ENCODE measurements around the gene GATB.
"Not testable (repeated sequence)": the region's sequence is repeated elsewhere in the genome, so short reads cannot be mapped to it uniquely, and the experiment has no call there.

The GATB gene

GRCh38 chr4:151736852-151737251 lies 24.0 kb downstream of the GATB start:
- not testable (repeated sequence) for H3K9me3 ChIP-seq (ENCODE audit: control insufficient read depth in 2 of 2, low read length in 2 of 2); H3K9ac ChIP-seq (ENCODE audit: low read depth in 1 of 2, low read length in 2 of 2); H3K27ac ChIP-seq (ENCODE audit: low read depth in 2 of 2, low read length in 2 of 2); H3K4me1 ChIP-seq (ENCODE audit: control insufficient read depth in 2 of 2, insufficient read depth in 2 of 2, low read length in 2 of 2); H3K27me3 ChIP-seq (ENCODE audit: control insufficient read depth in 2 of 2, insufficient read depth in 2 of 2, low read length in 2 of 2); H3K36me3 ChIP-seq (ENCODE audit: control insufficient read depth in 2 of 2, insufficient read depth in 2 of 2, low read length in 2 of 2); H3K4me3 ChIP-seq (ENCODE audit: low read length in 2 of 2)

GRCh38 chr4:151736361-151736760 lies 24.4 kb downstream of the GATB start:
- H3K27me3 ChIP-seq (ENCODE audit: control insufficient read depth in 2 of 2, insufficient read depth in 2 of 2, low read length in 2 of 2), result no peaks in the 10 kb centered on the region
- no peaks in the 10 kb centered on the region for H3K36me3 ChIP-seq (ENCODE audit: control insufficient read depth in 2 of 2, insufficient read depth in 2 of 2, low read length in 2 of 2)

GRCh38 chr4:151731670-151732069 lies 29.1 kb downstream of the GATB start:
- H3K9me3 ChIP-seq (ENCODE audit: control insufficient read depth in 2 of 2, low read length in 2 of 2); H3K4me3 ChIP-seq (ENCODE audit: low read length in 2 of 2); H3K9ac ChIP-seq (ENCODE audit: low read depth in 1 of 2, low read length in 2 of 2); H3K4me1 ChIP-seq (ENCODE audit: control insufficient read depth in 2 of 2, insufficient read depth in 2 of 2, low read length in 2 of 2); H3K27ac ChIP-seq (ENCODE audit: low read depth in 2 of 2, low read length in 2 of 2); H3K27me3 ChIP-seq (ENCODE audit: control insufficient read depth in 2 of 2, insufficient read depth in 2 of 2, low read length in 2 of 2); H3K36me3 ChIP-seq (ENCODE audit: control insufficient read depth in 2 of 2, insufficient read depth in 2 of 2, low read length in 2 of 2): not testable (repeated sequence)

More at GRCh38 chr4:151736361-151736760, 24.4 kb downstream of the GATB start:
- H3K4me3 ChIP-seq (ENCODE audit: low read length in 2 of 2), result no peak overlapping the region
- H3K9ac ChIP-seq (ENCODE audit: low read depth in 1 of 2, low read length in 2 of 2), result no peak overlapping the region
- H3K4me1 ChIP-seq (ENCODE audit: control insufficient read depth in 2 of 2, insufficient read depth in 2 of 2, low read length in 2 of 2), result no peaks in the 10 kb centered on the region
- no peak overlapping the region for H3K27ac ChIP-seq (ENCODE audit: low read depth in 2 of 2, low read length in 2 of 2)
- H3K9me3 ChIP-seq (ENCODE audit: control insufficient read depth in 2 of 2, low read length in 2 of 2), result peaks cover 0 to 5% of the 10 kb centered on the region in 2 donors

GRCh38 chr4:151729731-151730559 lies 30.9 kb downstream of the GATB start:
- no peaks in the 10 kb centered on the region for H3K27me3 ChIP-seq (ENCODE audit: control insufficient read depth in 2 of 2, insufficient read depth in 2 of 2, low read length in 2 of 2)
- H3K36me3 ChIP-seq (ENCODE audit: control insufficient read depth in 2 of 2, insufficient read depth in 2 of 2, low read length in 2 of 2), result no peaks in the 10 kb centered on the region
- H3K9ac ChIP-seq (ENCODE audit: low read depth in 1 of 2, low read length in 2 of 2), result no peak overlapping the region
- H3K4me3 ChIP-seq (ENCODE audit: low read length in 2 of 2), result peak overlapping the region in 1 of 2 donors; percentile 7
- peaks cover 0 to 4% of the 10 kb centered on the region in 2 donors for H3K4me1 ChIP-seq (ENCODE audit: control insufficient read depth in 2 of 2, insufficient read depth in 2 of 2, low read length in 2 of 2)
- H3K9me3 ChIP-seq (ENCODE audit: control insufficient read depth in 2 of 2, low read length in 2 of 2), result no peaks in the 10 kb centered on the region
- H3K27ac ChIP-seq (ENCODE audit: low read depth in 2 of 2, low read length in 2 of 2), result no peak overlapping the region

- H3K36me3 ChIP-seq (ENCODE audit: control insufficient read depth in 2 of 2, insufficient read depth in 2 of 2, low read length in 2 of 2), result no peaks in the 10 kb centered on the region
- no peaks in the 10 kb centered on the region for H3K9me3 ChIP-seq (ENCODE audit: control insufficient read depth in 2 of 2, low read length in 2 of 2)
- H3K4me1 ChIP-seq (ENCODE audit: control insufficient read depth in 2 of 2, insufficient read depth in 2 of 2, low read length in 2 of 2), result peaks cover 0 to 4% of the 10 kb centered on the region in 2 donors
- H3K4me3 ChIP-seq (ENCODE audit: low read length in 2 of 2), result no peak overlapping the region
- H3K9ac ChIP-seq (ENCODE audit: low read depth in 1 of 2, low read length in 2 of 2), result no peak overlapping the region
- H3K27me3 ChIP-seq (ENCODE audit: control insufficient read depth in 2 of 2, insufficient read depth in 2 of 2, low read length in 2 of 2), result no peaks in the 10 kb centered on the region
- H3K27ac ChIP-seq (ENCODE audit: low read depth in 2 of 2, low read length in 2 of 2), result no peak overlapping the region
Observed at GRCh38 chr4:151728679-151729078, 32.1 kb downstream of the GATB start.

- H3K36me3 ChIP-seq (ENCODE audit: control insufficient read depth in 2 of 2, insufficient read depth in 2 of 2, low read length in 2 of 2), result no peaks in the 10 kb centered on the region
- H3K4me1 ChIP-seq (ENCODE audit: control insufficient read depth in 2 of 2, insufficient read depth in 2 of 2, low read length in 2 of 2), result peaks cover 0 to 4% of the 10 kb centered on the region in 2 donors
- H3K9ac ChIP-seq (ENCODE audit: low read depth in 1 of 2, low read length in 2 of 2), result no peak overlapping the region
- no peaks in the 10 kb centered on the region for H3K9me3 ChIP-seq (ENCODE audit: control insufficient read depth in 2 of 2, low read length in 2 of 2)
- H3K27me3 ChIP-seq (ENCODE audit: control insufficient read depth in 2 of 2, insufficient read depth in 2 of 2, low read length in 2 of 2), result no peaks in the 10 kb centered on the region
- no peak overlapping the region for H3K4me3 ChIP-seq (ENCODE audit: low read length in 2 of 2)
- no peak overlapping the region for H3K27ac ChIP-seq (ENCODE audit: low read depth in 2 of 2, low read length in 2 of 2)
Observed at GRCh38 chr4:151728006-151728405, 32.8 kb downstream of the GATB start.

- Histone ChIP-seq H3K27me3 (ENCODE audit: control insufficient read depth in 2 of 2, insufficient read depth in 2 of 2, low read length in 2 of 2) (no peaks in the 10 kb centered on the region), H3K4me1 (ENCODE audit: control insufficient read depth in 2 of 2, insufficient read depth in 2 of 2, low read length in 2 of 2) (peaks cover 0 to 4% of the 10 kb centered on the region in 2 donors), H3K9me3 (ENCODE audit: control insufficient read depth in 2 of 2, low read length in 2 of 2) (no peaks in the 10 kb centered on the region), H3K27ac (ENCODE audit: low read depth in 2 of 2, low read length in 2 of 2) (no peak overlapping the region), H3K9ac (ENCODE audit: low read depth in 1 of 2, low read length in 2 of 2) (no peak overlapping the region), H3K4me3 (ENCODE audit: low read length in 2 of 2) (no peak overlapping the region), H3K36me3 (ENCODE audit: control insufficient read depth in 2 of 2, insufficient read depth in 2 of 2, low read length in 2 of 2) (no peaks in the 10 kb centered on the region)
Observed at GRCh38 chr4:151727365-151727764, 33.4 kb downstream of the GATB start.

- Histone ChIP-seq H3K27me3 (ENCODE audit: control insufficient read depth in 2 of 2, insufficient read depth in 2 of 2, low read length in 2 of 2) (no peaks in the 10 kb centered on the region), H3K36me3 (ENCODE audit: control insufficient read depth in 2 of 2, insufficient read depth in 2 of 2, low read length in 2 of 2) (no peaks in the 10 kb centered on the region), H3K9ac (ENCODE audit: low read depth in 1 of 2, low read length in 2 of 2) (no peak overlapping the region), H3K27ac (ENCODE audit: low read depth in 2 of 2, low read length in 2 of 2) (no peak overlapping the region), H3K4me3 (ENCODE audit: low read length in 2 of 2) (no peak overlapping the region), H3K9me3 (ENCODE audit: control insufficient read depth in 2 of 2, low read length in 2 of 2) (no peaks in the 10 kb centered on the region), H3K4me1 (ENCODE audit: control insufficient read depth in 2 of 2, insufficient read depth in 2 of 2, low read length in 2 of 2) (no peaks in the 10 kb centered on the region)
Observed at GRCh38 chr4:151725087-151725486, 35.7 kb downstream of the GATB start.

- no peaks in the 10 kb centered on the region for H3K27me3 ChIP-seq (ENCODE audit: control insufficient read depth in 2 of 2, insufficient read depth in 2 of 2, low read length in 2 of 2)
- no peak overlapping the region for H3K4me3 ChIP-seq (ENCODE audit: low read length in 2 of 2)
- H3K4me1 ChIP-seq (ENCODE audit: control insufficient read depth in 2 of 2, insufficient read depth in 2 of 2, low read length in 2 of 2), result no peaks in the 10 kb centered on the region
- H3K9ac ChIP-seq (ENCODE audit: low read depth in 1 of 2, low read length in 2 of 2), result no peak overlapping the region
- H3K27ac ChIP-seq (ENCODE audit: low read depth in 2 of 2, low read length in 2 of 2), result no peak overlapping the region
- H3K9me3 ChIP-seq (ENCODE audit: control insufficient read depth in 2 of 2, low read length in 2 of 2), result no peaks in the 10 kb centered on the region
- H3K36me3 ChIP-seq (ENCODE audit: control insufficient read depth in 2 of 2, insufficient read depth in 2 of 2, low read length in 2 of 2), result peaks cover 0 to 2% of the 10 kb centered on the region in 2 donors
Observed at GRCh38 chr4:151721916-151722315, 38.9 kb downstream of the GATB start.

GRCh38 chr4:151721466-151721865 lies 39.3 kb downstream of the GATB start:
- Histone ChIP-seq H3K4me1 (ENCODE audit: control insufficient read depth in 2 of 2, insufficient read depth in 2 of 2, low read length in 2 of 2) (no peaks in the 10 kb centered on the region), H3K9me3 (ENCODE audit: control insufficient read depth in 2 of 2, low read length in 2 of 2) (no peaks in the 10 kb centered on the region), H3K27me3 (ENCODE audit: control insufficient read depth in 2 of 2, insufficient read depth in 2 of 2, low read length in 2 of 2) (no peaks in the 10 kb centered on the region), H3K36me3 (ENCODE audit: control insufficient read depth in 2 of 2, insufficient read depth in 2 of 2, low read length in 2 of 2) (peaks cover 0 to 2% of the 10 kb centered on the region in 2 donors), H3K4me3 (ENCODE audit: low read length in 2 of 2) (no peak overlapping the region), H3K9ac (ENCODE audit: low read depth in 1 of 2, low read length in 2 of 2) (no peak overlapping the region), H3K27ac (ENCODE audit: low read depth in 2 of 2, low read length in 2 of 2) (no peak overlapping the region)
